Liver (tissue), 3 donors: ENCODE data around the gene SLC24A3.
A peak's percentile ranks its signal among the peaks of the same experiment; 100 is the strongest.

Experiments used
- RAD21 ChIP-seq, 2 donors: IDR thresholded peaks; 2 replicates each; pipeline ENCODE4 v1.6.1; 2016; ENCODE audit warnings: antibody characterized with exemption in 2 of 2, mild to moderate bottlenecking in 2 of 2
- TF ChIP-seq, protein P1 (sequence below): fragments of 150-350 bp; IDR thresholded peaks from 2 replicates; pipeline ENCODE4 v1.5.1; 2017; ENCODE audit warnings: improper control_type of control experiment, low read depth, low read length; ENCODE audit not compliant: missing input control
- donor health status: healthy.
- donor health status: healthy.

DNA sequence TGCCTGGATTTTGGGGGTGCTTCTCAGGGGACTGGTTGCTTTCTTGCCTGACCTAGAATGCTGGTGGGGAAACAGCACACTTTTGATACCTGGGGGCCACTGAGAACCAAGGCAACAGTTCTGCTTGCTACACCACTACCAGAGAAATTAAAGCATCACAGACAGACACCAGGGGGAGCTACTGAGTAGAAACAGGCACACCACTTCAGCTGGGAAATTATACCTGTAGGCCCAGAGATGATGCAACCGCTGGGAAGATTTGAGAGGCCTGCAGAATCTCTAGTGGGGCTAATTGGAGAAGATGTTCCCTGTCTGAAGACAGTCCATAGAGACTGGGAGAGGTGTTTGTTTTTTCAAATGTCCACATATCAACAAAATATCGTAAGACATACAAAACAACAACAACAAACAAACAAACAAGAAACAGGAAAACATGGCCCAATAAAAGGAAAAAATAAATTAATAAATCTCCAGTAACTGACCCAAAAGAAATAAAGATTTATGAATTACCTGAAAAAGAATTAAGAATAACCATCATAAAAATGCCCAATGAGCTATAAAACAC, 416.2 kb downstream of the SLC24A3 start:
- TF ChIP-seq, protein P1, sequence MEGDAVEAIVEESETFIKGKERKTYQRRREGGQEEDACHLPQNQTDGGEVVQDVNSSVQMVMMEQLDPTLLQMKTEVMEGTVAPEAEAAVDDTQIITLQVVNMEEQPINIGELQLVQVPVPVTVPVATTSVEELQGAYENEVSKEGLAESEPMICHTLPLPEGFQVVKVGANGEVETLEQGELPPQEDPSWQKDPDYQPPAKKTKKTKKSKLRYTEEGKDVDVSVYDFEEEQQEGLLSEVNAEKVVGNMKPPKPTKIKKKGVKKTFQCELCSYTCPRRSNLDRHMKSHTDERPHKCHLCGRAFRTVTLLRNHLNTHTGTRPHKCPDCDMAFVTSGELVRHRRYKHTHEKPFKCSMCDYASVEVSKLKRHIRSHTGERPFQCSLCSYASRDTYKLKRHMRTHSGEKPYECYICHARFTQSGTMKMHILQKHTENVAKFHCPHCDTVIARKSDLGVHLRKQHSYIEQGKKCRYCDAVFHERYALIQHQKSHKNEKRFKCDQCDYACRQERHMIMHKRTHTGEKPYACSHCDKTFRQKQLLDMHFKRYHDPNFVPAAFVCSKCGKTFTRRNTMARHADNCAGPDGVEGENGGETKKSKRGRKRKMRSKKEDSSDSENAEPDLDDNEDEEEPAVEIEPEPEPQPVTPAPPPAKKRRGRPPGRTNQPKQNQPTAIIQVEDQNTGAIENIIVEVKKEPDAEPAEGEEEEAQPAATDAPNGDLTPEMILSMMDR = peak; percentile 71
- peak; percentile 79 to 83 for TF ChIP-seq RAD21 (IDR thresholded peaks at IDR 0.05)
